Measurements from ENCODE around the gene SPANXA2.
"Not testable (repeated sequence)": the region's sequence is repeated elsewhere in the genome, so short reads cannot be mapped to it uniquely, and the experiment has no call there.

Gene SPANXA2, protein sequence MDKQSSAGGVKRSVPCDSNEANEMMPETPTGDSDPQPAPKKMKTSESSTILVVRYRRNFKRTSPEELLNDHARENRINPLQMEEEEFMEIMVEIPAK

DNA sequence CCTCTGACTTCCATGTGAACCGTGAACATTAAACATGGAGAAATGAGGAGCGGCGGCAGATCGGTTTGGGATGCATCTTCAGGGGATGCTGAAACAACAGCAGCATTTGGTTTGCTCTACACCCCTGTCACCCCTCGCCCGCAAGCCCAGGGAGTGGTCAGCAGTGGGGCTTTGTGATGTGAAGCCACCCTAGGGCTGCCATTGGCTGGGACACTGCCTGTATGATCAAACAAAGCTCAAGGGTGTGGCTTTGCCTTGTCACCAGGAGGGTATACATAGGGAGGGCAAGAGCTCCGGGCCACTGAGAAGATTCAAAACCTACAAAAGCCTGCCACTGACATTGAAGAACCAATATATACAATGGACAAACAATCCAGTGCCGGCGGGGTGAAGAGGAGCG lies at the start of gene SPANXA2:
Gene SPANXA2 (plus strand): TSS at position 301 of the 400 bp plus-strand sequence. CDS start 60 bp downstream, at position 361.
- not testable (repeated sequence) for FAIRE-seq

DNA sequence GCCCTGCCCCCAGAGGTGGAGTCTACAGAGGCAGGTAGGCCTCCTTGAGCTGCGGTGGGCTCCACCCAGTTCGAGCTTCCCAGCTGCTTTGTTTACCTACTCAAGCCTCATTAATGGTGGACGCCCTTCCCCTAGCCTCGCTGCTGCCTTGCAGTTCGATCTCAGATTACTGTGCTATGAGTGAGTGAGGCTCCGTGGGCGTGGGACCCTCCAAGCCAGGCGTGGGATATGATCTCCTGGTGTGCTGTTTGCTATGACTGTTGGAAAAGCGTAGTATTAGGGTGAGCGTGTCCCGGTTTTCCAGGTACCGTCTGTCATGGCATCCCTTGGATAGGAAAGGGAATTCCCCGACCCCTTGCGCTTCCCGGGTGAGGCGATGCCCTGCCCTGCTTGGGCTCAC lies 47.0 kb upstream of the SPANXA2 start:
- FAIRE-seq = not testable (repeated sequence)

DNA sequence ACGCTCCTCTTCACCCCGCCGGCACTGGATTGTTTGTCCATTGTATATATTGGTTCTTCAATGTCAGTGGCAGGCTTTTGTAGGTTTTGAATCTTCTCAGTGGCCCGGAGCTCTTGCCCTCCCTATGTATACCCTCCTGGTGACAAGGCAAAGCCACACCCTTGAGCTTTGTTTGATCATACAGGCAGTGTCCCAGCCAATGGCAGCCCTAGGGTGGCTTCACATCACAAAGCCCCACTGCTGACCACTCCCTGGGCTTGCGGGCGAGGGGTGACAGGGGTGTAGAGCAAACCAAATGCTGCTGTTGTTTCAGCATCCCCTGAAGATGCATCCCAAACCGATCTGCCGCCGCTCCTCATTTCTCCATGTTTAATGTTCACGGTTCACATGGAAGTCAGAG lies 4.9 kb upstream of the SPANXA2 start, which contains the start of gene SPANXA1:
Gene SPANXA1 (minus strand): TSS at position 101 of the 400 bp plus-strand sequence. CDS start 60 bp downstream, at position 41.
- not testable (repeated sequence) for FAIRE-seq

DNA sequence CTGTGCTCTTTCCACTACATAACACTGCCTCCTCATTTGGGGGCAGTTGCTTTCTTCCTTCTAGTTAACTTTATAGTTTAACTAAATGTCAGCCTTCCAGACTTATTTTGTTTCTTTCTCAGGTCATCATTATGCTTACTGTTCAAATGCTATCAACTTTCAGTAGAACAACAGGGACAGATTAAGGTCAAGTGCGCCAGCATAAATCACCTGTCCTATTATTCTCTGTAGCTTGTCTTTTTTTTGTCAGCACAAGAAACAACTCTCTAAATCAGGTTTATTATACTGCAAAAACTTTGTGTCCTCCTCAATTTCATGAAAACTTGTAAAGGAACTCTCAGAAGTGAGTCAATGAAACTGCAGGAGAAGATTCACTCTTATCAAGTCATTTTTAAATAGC lies 19.6 kb downstream of the SPANXA2 start:
- FAIRE-seq = no peak

DNA sequence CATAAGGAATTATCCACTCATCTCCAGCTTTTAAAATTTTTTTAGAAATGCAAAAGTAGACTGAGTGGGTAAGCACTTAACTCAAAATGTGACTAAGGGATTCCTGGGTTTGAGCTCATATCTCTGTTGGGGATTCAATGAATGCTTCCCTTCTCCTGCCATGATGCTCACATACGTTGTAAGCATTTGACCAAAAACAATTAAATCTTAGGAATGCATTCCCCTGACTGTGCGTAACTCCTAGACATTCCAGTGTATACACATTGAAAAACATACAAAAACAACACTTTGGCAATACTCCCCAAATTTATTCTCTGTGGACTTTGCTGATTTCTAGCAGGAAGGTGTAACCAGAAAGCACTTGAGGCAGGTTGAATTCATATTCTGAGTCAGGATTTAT lies 29.8 kb downstream of the SPANXA2 start:
- no peak for FAIRE-seq

DNA sequence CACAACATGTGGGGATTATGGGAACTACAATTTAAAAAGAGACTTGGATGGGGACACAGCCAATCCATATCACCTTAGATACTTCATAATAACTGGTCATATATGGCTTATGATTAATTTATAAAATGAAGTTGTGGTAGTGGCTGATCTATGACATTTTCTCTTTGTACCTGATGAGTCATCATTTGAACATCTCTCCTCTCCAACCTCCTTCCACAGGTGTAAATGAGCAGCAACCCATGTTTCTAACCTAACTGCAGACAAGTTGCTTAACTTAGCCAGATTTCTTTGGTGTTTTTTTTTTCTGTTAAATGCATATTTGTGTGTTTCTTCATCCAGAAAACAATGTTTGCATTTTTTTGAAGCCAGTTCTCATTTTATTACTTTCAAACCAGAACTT lies 42.6 kb downstream of the SPANXA2 start:
- FAIRE-seq = no peak

DNA sequence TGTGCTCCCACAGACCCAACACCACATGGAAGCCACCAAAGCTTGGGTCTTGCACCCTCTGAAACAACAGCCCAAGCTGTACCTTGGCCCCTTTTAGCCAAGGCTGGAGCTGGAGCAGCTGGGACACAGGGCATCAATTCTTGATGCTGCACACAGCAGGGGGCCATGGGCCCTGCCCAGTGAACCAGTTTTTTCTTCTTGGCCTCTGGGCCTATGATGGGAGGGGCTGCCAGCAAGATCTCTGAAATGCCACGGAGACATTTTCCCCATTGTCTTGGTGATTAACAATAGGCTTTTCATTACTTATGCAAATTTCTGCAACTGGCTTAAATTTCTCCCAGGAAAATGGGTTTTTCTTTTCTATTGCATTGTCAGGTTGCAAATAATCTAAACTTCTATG lies 49.0 kb downstream of the SPANXA2 start:
- FAIRE-seq = no peak
